Stimulated activated CD8-positive, alpha-beta memory T cell treated with anti-CD3 and anti-CD28 coated beads, Interleukin-15, amount 100 ng/mL, for 24 hours (primary cell): Measurements from ENCODE around the gene XBP1.
"Not testable (repeated sequence)": the region's sequence is repeated elsewhere in the genome, so short reads cannot be mapped to it uniquely, and the experiment has no call there.

Source experiments
- DNase-seq: peaks from one replicate; pipeline ENCODE4 v3.0.0-alpha.2; 2020; ENCODE audit warnings: low read depth

The XBP1 gene

GRCh38 chr22:28817919-28818859, 17.8 kb upstream of the XBP1 start:
- no peak for DNase-seq

GRCh38 chr22:28817064-28817463, 16.7 kb upstream of the XBP1 start:
- DNase-seq, result no peak

GRCh38 chr22:28815729-28816128, 15.4 kb upstream of the XBP1 start:
- DNase-seq, result no peak

GRCh38 chr22:28815111-28815510, 14.7 kb upstream of the XBP1 start:
- no peak for DNase-seq

- DNase-seq, result no peak
Measured at GRCh38 chr22:28813772-28814518, 13.6 kb upstream of the XBP1 start.

GRCh38 chr22:28812516-28812915, 12.1 kb upstream of the XBP1 start:
- DNase-seq, result no peak

GRCh38 chr22:28810821-28811491, 10.6 kb upstream of the XBP1 start:
- DNase-seq, result no peak

- DNase-seq, result no peak
Measured at GRCh38 chr22:28808716-28809355, 8.5 kb upstream of the XBP1 start.

- DNase-seq, result not testable (repeated sequence)
Measured at GRCh38 chr22:28805426-28805825, 5.1 kb upstream of the XBP1 start.

GRCh38 chr22:28802595-28803123, 2.3 kb upstream of the XBP1 start:
- DNase-seq, result no peak

- DNase-seq, result no peak
Measured at GRCh38 chr22:28801845-28802594, 1.7 kb upstream of the XBP1 start.

- DNase-seq, result no peak
Measured at GRCh38 chr22:28799606-28800307, 612 bp downstream of the XBP1 start.

- DNase-seq, result no peak
Measured at GRCh38 chr22:28798810-28799605, 1.4 kb downstream of the XBP1 start.

- DNase-seq, result no peak
Measured at GRCh38 chr22:28795932-28796856, 4.2 kb downstream of the XBP1 start.

- no peak for DNase-seq
Measured at GRCh38 chr22:28795071-28795693, 5.2 kb downstream of the XBP1 start.

- no peak for DNase-seq
Measured at GRCh38 chr22:28793976-28794584, 6.3 kb downstream of the XBP1 start.
